Uterus (tissue), 2 donors: ENCODE data around the gene MTHFD2L.

Experiments used
- POLR2A ChIP-seq, 2 donors: fragments of 450-650 bp; IDR thresholded peaks; one replicate each; pipeline ENCODE4 v1.6.1; 2016; ENCODE audit warnings: antibody characterized with exemption in 2 of 2, mild to moderate bottlenecking in 1 of 2, moderate library complexity in 1 of 2
- TF ChIP-seq, protein P1 (sequence below), 4 experiments: fragments of 200-600 bp in 2 of 4; fragments of 450-650 bp in 2 of 4; sonication (generic) in 2 of 4; IDR thresholded peaks; one replicate each; pipeline ENCODE4 v1.5.1; 2016 to 2019; ENCODE audit warnings: antibody characterized with exemption in 4 of 4, mild to moderate bottlenecking in 2 of 4, moderate library complexity in 1 of 4

DNA sequence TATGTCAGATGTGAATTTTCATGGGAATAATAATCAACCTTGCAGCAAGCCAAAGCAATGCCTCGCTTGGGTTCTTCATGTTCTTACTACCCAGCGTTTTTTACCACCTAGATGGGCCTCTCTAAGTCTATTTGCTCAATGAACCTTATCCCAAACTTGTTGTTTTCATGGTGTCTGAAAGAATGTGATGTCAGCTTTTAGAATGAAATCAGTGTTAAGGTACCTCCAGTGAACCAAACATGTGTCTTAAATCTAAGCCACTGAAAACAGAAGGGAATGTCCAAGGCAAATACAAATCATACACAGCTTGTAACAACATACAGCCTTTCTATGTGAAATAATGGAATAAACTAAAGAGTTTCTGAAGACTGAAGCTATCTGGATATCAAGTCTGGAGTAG lies 157.0 kb downstream of the MTHFD2L start:
- TF ChIP-seq, protein P1, sequence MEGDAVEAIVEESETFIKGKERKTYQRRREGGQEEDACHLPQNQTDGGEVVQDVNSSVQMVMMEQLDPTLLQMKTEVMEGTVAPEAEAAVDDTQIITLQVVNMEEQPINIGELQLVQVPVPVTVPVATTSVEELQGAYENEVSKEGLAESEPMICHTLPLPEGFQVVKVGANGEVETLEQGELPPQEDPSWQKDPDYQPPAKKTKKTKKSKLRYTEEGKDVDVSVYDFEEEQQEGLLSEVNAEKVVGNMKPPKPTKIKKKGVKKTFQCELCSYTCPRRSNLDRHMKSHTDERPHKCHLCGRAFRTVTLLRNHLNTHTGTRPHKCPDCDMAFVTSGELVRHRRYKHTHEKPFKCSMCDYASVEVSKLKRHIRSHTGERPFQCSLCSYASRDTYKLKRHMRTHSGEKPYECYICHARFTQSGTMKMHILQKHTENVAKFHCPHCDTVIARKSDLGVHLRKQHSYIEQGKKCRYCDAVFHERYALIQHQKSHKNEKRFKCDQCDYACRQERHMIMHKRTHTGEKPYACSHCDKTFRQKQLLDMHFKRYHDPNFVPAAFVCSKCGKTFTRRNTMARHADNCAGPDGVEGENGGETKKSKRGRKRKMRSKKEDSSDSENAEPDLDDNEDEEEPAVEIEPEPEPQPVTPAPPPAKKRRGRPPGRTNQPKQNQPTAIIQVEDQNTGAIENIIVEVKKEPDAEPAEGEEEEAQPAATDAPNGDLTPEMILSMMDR (IDR thresholded peaks at IDR 0.05), result no peak
- TF ChIP-seq POLR2A (IDR thresholded peaks at IDR 0.05), result no peak
